Naive thymus-derived CD8-positive, alpha-beta T cell (primary cell): ENCODE results near the gene APLP2. TPM values are rescaled to one million over a fixed set of nuclear protein-coding genes. Genes with fewer than 3 reads are reported as not detected.

Experiments
- ATAC-seq, 2 donors: fragments of 150-1000 bp; cut with Tn5 transposase in 1 of 2; sonication (Bioruptor Pico), chemical (Tn5 transposase) in 1 of 2; 1 replicate in 1 of 2; 2 replicates in 1 of 2; pipeline ENCODE4 v1.10.0; 2021; ENCODE audit warnings: mild to moderate bottlenecking in 2 of 2, moderate library complexity in 2 of 2
- POLR2A ChIA-PET: fragments of 350-600 bp; sonication (Branson Sonifier 250); formaldehyde crosslinking; loops from one replicate; lab custom pipeline; 2021; ENCODE audit warnings: antibody characterized with exemption; lab: Charles Lee
- DNase-seq, 10 donors: peaks; one replicate each; pipeline versions ENCODE4 v3.0.0 to v3.0.0-alpha.2; 2020 to 2022
- H3K27ac Mint-ChIP-seq, 10 donors: one replicate each; pipeline ENCODE4 v1.8.0; 2020 to 2022; ENCODE audit warnings: mild to moderate bottlenecking in 10 of 10, mixed read lengths in 10 of 10, moderate library complexity in 4 of 10, inconsistent platforms in 1 of 10
- H3K27me3 Mint-ChIP-seq, 5 donors: one replicate each; pipeline ENCODE4 v1.8.0; 2021 to 2022; ENCODE audit warnings: mixed read lengths in 5 of 5
- H3K36me3 Mint-ChIP-seq, 3 donors: one replicate each; pipeline ENCODE4 v1.8.0; 2020 to 2022; ENCODE audit warnings: mixed read lengths in 3 of 3, mild to moderate bottlenecking in 2 of 3, inconsistent platforms in 1 of 3
- H3K4me1 Mint-ChIP-seq, 4 donors: one replicate each; pipeline ENCODE4 v1.8.0; 2021 to 2022; ENCODE audit warnings: mixed read lengths in 4 of 4
- H3K4me3 Mint-ChIP-seq, 10 donors: one replicate each; pipeline ENCODE4 v1.8.0; 2020 to 2022; ENCODE audit warnings: mild to moderate bottlenecking in 10 of 10, mixed read lengths in 10 of 10, moderate library complexity in 6 of 10, inconsistent platforms in 1 of 10
- H3K9me3 Mint-ChIP-seq, 9 donors: one replicate each; pipeline ENCODE4 v1.8.0; 2020 to 2022; ENCODE audit warnings: mixed read lengths in 9 of 9, mild to moderate bottlenecking in 3 of 9, inconsistent platforms in 1 of 9, moderate library complexity in 1 of 9
- polyA plus RNA-seq, 3 donors: library from polyadenylated mRNA; unstranded; fragments of 300-500 nt; fragmentation: Illumina TruSeq; gene quantifications; one replicate each; pipeline ENCODE4 v1.2.3, GENCODE V29; 2021
- total RNA-seq, 8 experiments: library from RNA in 2 of 8; stranded (reverse) in 2 of 8; gene quantifications; one replicate each; pipeline ENCODE4 v1.2.3 and lab custom pipeline; 2021 to 2026

The APLP2 gene
- total and polyA plus RNA-seq, 5 experiments from 2014 or later = 26.2 to 54.4 (median 35.1) TPM

GRCh38 chr11:130124096-130124495, 54.4 kb downstream of the APLP2 start:
- H3K36me3 Mint-ChIP-seq = peaks cover 16 to 63% (median 31%) of the 10 kb centered on the region in 3 donors
- peak overlapping the region in 1 of 10 donors; percentile 31 for H3K27ac Mint-ChIP-seq
- no peak overlapping the region for H3K4me3 Mint-ChIP-seq
- POLR2A ChIA-PET = no interaction called here
- DNase-seq (no peak), ATAC-seq (no peak)
- H3K9me3 Mint-ChIP-seq = no peaks in the 10 kb centered on the region
- peaks cover 0 to 40% (median 6%) of the 10 kb centered on the region in 5 donors for H3K27me3 Mint-ChIP-seq
- H3K4me1 Mint-ChIP-seq = peaks cover 22 to 61% (median 31%) of the 10 kb centered on the region in 4 donors

DNA sequence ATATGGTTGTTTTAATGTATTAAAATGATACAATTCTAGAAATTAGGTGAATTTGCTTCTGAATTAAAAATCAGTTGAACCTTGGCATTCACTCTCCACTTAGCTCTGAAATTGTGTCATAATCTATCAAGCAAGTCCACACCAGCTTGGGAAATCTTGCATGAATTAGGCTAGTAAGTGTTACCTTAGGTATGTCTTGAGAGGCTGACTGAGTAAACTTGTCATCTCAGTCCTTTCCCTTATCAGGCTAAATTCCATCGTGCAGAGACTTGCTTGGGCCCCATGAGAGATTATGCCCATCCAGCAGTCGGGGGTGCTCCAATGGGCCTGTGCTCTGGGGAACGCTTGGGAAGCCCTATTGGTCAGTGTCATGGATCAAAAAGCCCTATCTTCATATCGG, 55.9 kb downstream of the APLP2 start:
- POLR2A ChIA-PET = no interaction called here
- Mint-ChIP-seq H3K4me1 (peaks cover 11 to 45% (median 18%) of the 10 kb centered on the region in 4 donors), H3K4me3 (no peak overlapping the region), H3K27me3 (peaks cover 0 to 25% (median 3%) of the 10 kb centered on the region in 5 donors), H3K9me3 (no peaks in the 10 kb centered on the region), H3K27ac (no peak overlapping the region), H3K36me3 (peaks cover 16 to 75% (median 31%) of the 10 kb centered on the region in 3 donors)
- DNase-seq (no peak), ATAC-seq (no peak)

DNA sequence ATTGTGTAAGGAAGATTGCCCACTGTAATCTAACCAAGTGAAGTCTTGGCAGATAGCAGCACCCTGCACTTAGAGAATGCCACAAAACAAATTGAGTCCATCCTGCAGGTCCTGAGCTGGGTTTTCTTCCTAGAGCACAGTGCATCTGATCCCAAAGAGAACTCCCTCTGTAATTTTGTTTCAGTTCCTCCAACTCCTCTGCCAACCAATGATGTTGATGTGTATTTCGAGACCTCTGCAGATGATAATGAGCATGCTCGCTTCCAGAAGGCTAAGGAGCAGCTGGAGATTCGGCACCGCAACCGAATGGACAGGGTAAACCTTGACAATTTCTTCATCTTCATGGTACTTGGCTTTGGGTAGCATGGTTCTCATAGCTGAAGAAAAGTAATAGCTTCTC, 56.8 kb downstream of the APLP2 start:
- H3K36me3 Mint-ChIP-seq = peaks cover 16 to 82% (median 31%) of the 10 kb centered on the region in 3 donors
- no peaks in the 10 kb centered on the region for H3K9me3 Mint-ChIP-seq
- POLR2A ChIA-PET = no interaction called here
- H3K27ac Mint-ChIP-seq = no peak overlapping the region
- no peak for DNase-seq
- H3K4me3 Mint-ChIP-seq = no peak overlapping the region
- peaks cover 7 to 37% (median 10%) of the 10 kb centered on the region in 4 donors for H3K4me1 Mint-ChIP-seq
- H3K27me3 Mint-ChIP-seq = peaks cover 0 to 22% (median 3%) of the 10 kb centered on the region in 5 donors
- ATAC-seq = no peak

- no peak overlapping the region for H3K4me3 Mint-ChIP-seq
- no peaks in the 10 kb centered on the region for H3K9me3 Mint-ChIP-seq
- H3K36me3 Mint-ChIP-seq = peaks cover 10 to 80% (median 27%) of the 10 kb centered on the region in 3 donors
- ATAC-seq (no peak), DNase-seq (no peak)
- POLR2A ChIA-PET = interaction anchor here (0.6 kb wide), 1 partner anchor 186 kb away, joined by 3 read pairs; no protein-coding TSS in a partner anchor
- H3K4me1 Mint-ChIP-seq = peaks cover under 1 to 31% (median under 1%) of the 10 kb centered on the region in 4 donors
- peaks cover 0 to 14% (median 3%) of the 10 kb centered on the region in 5 donors for H3K27me3 Mint-ChIP-seq
- no peak overlapping the region for H3K27ac Mint-ChIP-seq
Measured at GRCh38 chr11:130127509-130127908, 57.8 kb downstream of the APLP2 start.

DNA sequence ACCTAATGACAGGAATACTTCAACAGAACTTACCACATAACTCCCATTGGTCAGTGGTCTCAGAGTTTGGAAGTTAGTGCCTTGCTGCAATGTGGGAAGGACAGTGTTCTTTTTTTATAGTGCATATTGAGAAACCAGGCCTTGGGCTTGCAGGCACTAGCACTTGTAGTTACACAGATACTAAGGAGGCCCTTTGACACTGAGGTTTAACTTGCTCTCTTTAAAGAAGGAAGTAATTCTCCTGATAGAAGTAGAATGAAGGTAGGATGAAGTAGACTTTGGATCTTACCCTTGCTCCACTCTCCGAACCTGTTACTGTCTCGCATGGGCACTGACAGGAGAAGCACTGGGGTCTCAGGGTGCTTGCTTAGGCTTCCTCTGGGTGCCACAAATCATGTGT, 58.9 kb downstream of the APLP2 start:
- Mint-ChIP-seq H3K4me1 (peaks cover 0 to 26% (median 0%) of the 10 kb centered on the region in 4 donors), H3K4me3 (no peak overlapping the region), H3K27me3 (peaks cover 0 to 6% (median 2%) of the 10 kb centered on the region in 5 donors), H3K36me3 (peaks cover 4 to 73% (median 17%) of the 10 kb centered on the region in 3 donors), H3K27ac (no peak overlapping the region), H3K9me3 (no peaks in the 10 kb centered on the region)
- DNase-seq (no peak), ATAC-seq (no peak)
- POLR2A ChIA-PET = no interaction called here

DNA sequence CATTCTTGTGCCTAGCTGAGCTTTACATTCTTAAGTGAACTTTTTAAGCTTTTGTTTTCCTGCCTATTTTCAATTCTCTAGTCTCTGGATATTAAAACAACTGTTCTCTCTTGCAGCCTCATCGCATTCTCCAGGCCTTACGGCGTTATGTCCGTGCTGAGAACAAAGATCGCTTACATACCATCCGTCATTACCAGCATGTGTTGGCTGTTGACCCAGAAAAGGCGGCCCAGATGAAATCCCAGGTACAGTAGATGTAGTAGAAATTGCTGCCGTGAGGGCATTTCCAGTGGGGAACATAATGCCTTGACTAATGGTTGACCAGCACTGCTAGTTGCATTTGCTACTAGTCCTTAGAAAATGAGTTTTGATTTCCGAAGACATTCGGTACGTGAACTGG, 60.2 kb downstream of the APLP2 start:
- no peaks in the 10 kb centered on the region for H3K27me3 Mint-ChIP-seq
- DNase-seq (no peak), ATAC-seq (no peak)
- H3K4me1 Mint-ChIP-seq = peaks cover 0 to 14% (median 0%) of the 10 kb centered on the region in 4 donors
- peak overlapping the region in 1 of 10 donors; percentile 56 for H3K27ac Mint-ChIP-seq
- POLR2A ChIA-PET = no interaction called here
- no peak overlapping the region for H3K4me3 Mint-ChIP-seq
- no peaks in the 10 kb centered on the region for H3K9me3 Mint-ChIP-seq
- H3K36me3 Mint-ChIP-seq = peaks cover 0 to 73% (median 14%) of the 10 kb centered on the region in 3 donors

DNA sequence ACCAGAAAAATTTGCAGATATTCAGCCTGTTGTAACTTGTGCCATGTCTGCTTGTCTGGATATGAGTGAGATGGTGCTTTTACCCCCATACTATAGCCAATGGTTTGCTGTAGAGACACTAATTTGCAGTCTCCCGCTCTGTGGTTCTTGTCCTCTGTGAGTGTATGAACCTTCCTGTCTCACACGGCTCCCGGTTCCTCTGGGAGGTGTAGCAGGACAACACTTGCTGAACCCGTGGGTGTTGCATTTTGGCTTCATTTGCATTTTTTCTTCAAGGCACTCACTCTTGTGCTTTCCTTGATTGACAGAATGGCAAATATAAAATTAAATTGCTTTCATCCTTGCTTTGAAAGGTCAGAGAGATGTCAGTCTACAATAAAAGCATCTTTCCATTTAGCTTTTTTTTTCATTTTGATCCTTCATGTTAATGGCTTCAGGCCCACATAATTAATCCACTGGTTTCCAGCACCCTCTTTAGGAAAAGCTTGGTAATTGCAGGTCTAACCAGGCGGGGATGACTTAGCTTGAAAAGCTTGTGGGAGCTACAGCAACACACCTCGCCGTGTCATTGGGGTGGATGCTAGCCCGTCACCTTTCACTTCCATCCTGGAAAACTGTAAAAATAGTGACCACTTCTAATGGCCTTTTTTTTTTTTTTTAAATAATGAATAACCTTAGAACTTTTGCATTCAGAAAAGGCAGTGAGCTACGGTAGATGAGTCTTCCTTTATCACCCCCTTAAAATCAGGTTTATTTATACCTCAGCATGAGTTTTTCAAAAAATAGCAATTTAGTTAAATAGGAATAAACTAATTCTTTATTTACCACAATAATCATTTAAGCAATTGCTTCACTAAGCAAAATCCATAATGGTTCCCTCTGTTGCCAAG, 62.5 kb downstream of the APLP2 start:
- Mint-ChIP-seq H3K4me1 (peaks cover 0 to 14% (median 0%) of the 10 kb centered on the region in 4 donors), H3K9me3 (no peaks in the 10 kb centered on the region), H3K36me3 (peaks cover 0 to 76% (median 11%) of the 10 kb centered on the region in 3 donors), H3K4me3 (no peak overlapping the region), H3K27me3 (no peaks in the 10 kb centered on the region), H3K27ac (no peak overlapping the region)
- POLR2A ChIA-PET = interaction anchor here (1.1 kb wide), 1 partner anchor 62 kb away, joined by 3 read pairs; the partner anchor contains the start of gene APLP2
- ATAC-seq = peak; percentile 78 to 84
- DNase-seq = peak in 9 of 10 donors; percentile 36 to 77 (median 60)

- Mint-ChIP-seq H3K36me3 (peaks cover 0 to 73% (median 18%) of the 10 kb centered on the region in 3 donors), H3K4me1 (peaks cover 0 to 7% (median 0%) of the 10 kb centered on the region in 4 donors), H3K27me3 (no peaks in the 10 kb centered on the region), H3K9me3 (no peaks in the 10 kb centered on the region), H3K27ac (peak overlapping the region in 1 of 10 donors; percentile 72), H3K4me3 (no peak overlapping the region)
- DNase-seq (no peak), ATAC-seq (no peak)
- POLR2A ChIA-PET = no interaction called here
Measured at GRCh38 chr11:130133716-130134115, 64.0 kb downstream of the APLP2 start.

- H3K27ac Mint-ChIP-seq = no peak overlapping the region
- peaks cover 0 to 63% (median 18%) of the 10 kb centered on the region in 3 donors for H3K36me3 Mint-ChIP-seq
- no peak overlapping the region for H3K4me3 Mint-ChIP-seq
- H3K9me3 Mint-ChIP-seq = no peaks in the 10 kb centered on the region
- H3K4me1 Mint-ChIP-seq = peaks cover 0 to 7% (median 0%) of the 10 kb centered on the region in 4 donors
- DNase-seq = no peak
- POLR2A ChIA-PET = interaction anchor here (0.5 kb wide), 1 partner anchor 134 kb away, joined by 3 read pairs; the partner anchor contains the start of gene PRDM10
- no peaks in the 10 kb centered on the region for H3K27me3 Mint-ChIP-seq
- ATAC-seq = no peak
Measured at GRCh38 chr11:130136107-130136506, 66.4 kb downstream of the APLP2 start.

GRCh38 chr11:130137999-130138398, 68.3 kb downstream of the APLP2 start:
- no peaks in the 10 kb centered on the region for H3K9me3 Mint-ChIP-seq
- POLR2A ChIA-PET = no interaction called here
- H3K4me3 Mint-ChIP-seq = no peak overlapping the region
- no peak overlapping the region for H3K27ac Mint-ChIP-seq
- no peaks in the 10 kb centered on the region for H3K27me3 Mint-ChIP-seq
- ATAC-seq = no peak
- peaks cover 0 to 3% (median 0%) of the 10 kb centered on the region in 4 donors for H3K4me1 Mint-ChIP-seq
- no peak for DNase-seq
- H3K36me3 Mint-ChIP-seq = peaks cover 0 to 63% (median 18%) of the 10 kb centered on the region in 3 donors

DNA sequence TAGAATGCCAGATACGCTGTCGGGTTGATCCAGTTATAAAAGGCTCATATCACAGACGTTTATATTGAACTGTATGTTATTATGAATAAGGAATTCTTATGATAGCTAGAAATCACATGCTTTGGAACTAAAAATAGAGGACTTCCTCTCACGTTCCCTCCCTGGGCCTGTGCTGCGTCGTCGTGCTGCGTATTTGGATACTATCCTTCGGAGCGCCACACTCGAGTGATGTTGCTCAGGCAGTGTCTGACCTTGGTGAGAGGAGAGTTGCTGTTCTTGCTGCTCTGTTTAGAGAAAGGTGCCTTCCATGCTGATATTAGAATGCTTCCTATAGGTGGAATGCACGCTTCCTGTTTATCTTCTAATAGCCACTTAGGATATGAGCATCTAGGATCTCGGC, 69.7 kb downstream of the APLP2 start:
- peaks cover 0 to 2% (median 0%) of the 10 kb centered on the region in 4 donors for H3K4me1 Mint-ChIP-seq
- POLR2A ChIA-PET = no interaction called here
- H3K4me3 Mint-ChIP-seq = no peak overlapping the region
- H3K27ac Mint-ChIP-seq = no peak overlapping the region
- no peak for ATAC-seq
- no peaks in the 10 kb centered on the region for H3K27me3 Mint-ChIP-seq
- H3K9me3 Mint-ChIP-seq = no peaks in the 10 kb centered on the region
- DNase-seq = no peak
- peaks cover 0 to 63% (median 14%) of the 10 kb centered on the region in 3 donors for H3K36me3 Mint-ChIP-seq

DNA sequence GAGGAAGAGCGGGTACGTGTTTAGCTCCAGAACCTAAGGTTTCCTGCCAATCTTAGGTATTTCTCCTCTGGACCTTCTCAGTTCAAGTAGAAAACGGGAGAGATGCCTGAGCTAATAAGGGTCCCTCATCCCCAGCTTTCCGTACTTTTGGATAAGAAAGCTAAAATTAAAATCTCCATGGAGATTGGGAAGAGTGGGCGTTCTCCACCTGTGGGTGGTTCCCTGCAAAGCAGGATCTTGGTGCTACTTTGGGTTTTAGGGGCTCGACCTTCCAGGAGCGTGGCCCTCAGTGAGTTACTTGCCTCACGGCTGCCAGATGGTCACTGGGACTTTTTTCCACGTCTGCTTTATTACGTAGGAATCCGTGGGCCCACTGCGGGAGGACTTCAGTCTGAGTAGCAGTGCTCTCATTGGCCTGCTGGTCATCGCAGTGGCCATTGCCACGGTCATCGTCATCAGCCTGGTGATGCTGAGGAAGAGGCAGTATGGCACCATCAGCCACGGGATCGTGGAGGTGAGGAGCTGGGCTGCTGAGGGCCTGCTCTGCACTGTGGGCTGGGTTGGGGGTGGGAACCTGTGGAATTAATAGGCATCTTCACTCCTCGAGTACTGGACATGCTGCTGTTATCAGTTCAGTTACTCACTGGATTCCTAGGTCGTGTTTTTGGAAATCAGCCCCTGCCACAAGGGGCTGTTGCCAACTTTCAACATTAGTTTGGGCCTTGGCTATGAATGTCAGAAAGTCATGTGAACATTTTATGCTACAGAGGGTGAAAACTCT, 72.1 kb downstream of the APLP2 start:
- Mint-ChIP-seq H3K36me3 (peaks cover 0 to 53% (median 14%) of the 10 kb centered on the region in 3 donors), H3K9me3 (no peaks in the 10 kb centered on the region), H3K27me3 (no peaks in the 10 kb centered on the region), H3K27ac (peak overlapping the region in 1 of 10 donors; percentile 33), H3K4me1 (peaks cover 3 to 8% (median 6%) of the 10 kb centered on the region in 4 donors), H3K4me3 (no peak overlapping the region)
- ATAC-seq (no peak), DNase-seq (no peak)
- POLR2A ChIA-PET = no interaction called here
